PC-9 (cell line): ENCODE data around the gene CD300H. TPM values are rescaled to one million over a fixed set of nuclear protein-coding genes. Genes with fewer than 3 reads are reported as not detected.

Source experiments
- BruUV-seq: library from RNA; stranded (reverse); fragments of 400-500 nt; replicated peaks from 2 replicates; lab custom pipeline; 2021; lab: Mats Ljungman, UMichigan
- CTCF ChIA-PET: fragments of 300-600 bp; sonication (Branson Sonifier 250); formaldehyde crosslinking; loops from one replicate; lab custom pipeline; 2022; ENCODE audit warnings: antibody characterized with exemption; lab: Charles Lee
- POLR2A ChIA-PET: fragments of 300-600 bp; sonication (Branson Sonifier 250); formaldehyde crosslinking; loops from one replicate; lab custom pipeline; 2022; ENCODE audit warnings: antibody characterized with exemption; ENCODE audit not compliant: unreplicated experiment; lab: Charles Lee
- DNase-seq, 2 experiments: peaks; one replicate each; pipeline versions ENCODE4 v3.0.0 to v3.0.0-alpha.2; 2015 to 2022; ENCODE audit warnings: mixed read lengths in 1 of 2
- H2AFZ ChIP-seq: fragments of 200-600 bp; sonication (generic); 2 replicates; pipeline ENCODE4 v1.8.1; 2017; ENCODE audit warnings: antibody characterized with exemption
- H3F3A ChIP-seq: fragments of 200-600 bp; sonication (generic); 2 replicates; pipeline ENCODE4 v1.8.1; 2017; ENCODE audit warnings: antibody characterized with exemption, mild to moderate bottlenecking, low read depth; ENCODE audit not compliant: insufficient read depth
- H3K27ac ChIP-seq: fragments of 200-600 bp; sonication (generic); 2 replicates; pipeline ENCODE4 v1.6.1; 2016; ENCODE audit warnings: mixed run types
- H3K27me3 ChIP-seq: fragments of 200-600 bp; sonication (generic); 2 replicates; pipeline ENCODE4 v1.6.1; 2016; ENCODE audit warnings: low read depth, mixed run types; ENCODE audit not compliant: insufficient read depth
- H3K36me3 ChIP-seq: fragments of 200-600 bp; sonication (generic); 2 replicates; pipeline ENCODE4 v1.6.1; 2016; ENCODE audit warnings: low read depth, mixed run types
- H3K4me1 ChIP-seq: fragments of 200-600 bp; sonication (generic); replicated peaks from 2 replicates; pipeline ENCODE4 v1.6.1; 2016; ENCODE audit warnings: mixed run types; ENCODE audit not compliant: insufficient read depth
- H3K4me2 ChIP-seq: fragments of 200-600 bp; sonication (generic); 2 replicates; pipeline ENCODE4 v1.6.1; 2017; ENCODE audit warnings: mixed run types
- H3K4me3 ChIP-seq: fragments of 200-600 bp; sonication (generic); 2 replicates; pipeline ENCODE4 v1.6.1; 2016; ENCODE audit warnings: mixed run types
- H3K79me2 ChIP-seq: fragments of 200-600 bp; sonication (generic); 2 replicates; pipeline ENCODE4 v1.6.1; 2017; ENCODE audit warnings: low read depth, mixed run types
- H3K9me2 ChIP-seq: fragments of 200-600 bp; sonication (generic); 2 replicates; pipeline ENCODE4 v1.8.1; 2017; ENCODE audit warnings: mild to moderate bottlenecking; ENCODE audit not compliant: insufficient read depth
- H3K9me3 ChIP-seq: fragments of 200-600 bp; sonication (generic); 2 replicates; pipeline ENCODE4 v1.8.1; 2016; ENCODE audit warnings: low read depth; ENCODE audit not compliant: insufficient read depth
- H4K20me1 ChIP-seq: fragments of 200-600 bp; sonication (generic); 2 replicates; pipeline ENCODE4 v1.8.1; 2017; ENCODE audit not compliant: insufficient read depth
- CTCF ChIP-seq: fragments of 200-600 bp; sonication (generic); conservative IDR thresholded peaks from 2 replicates; pipeline ENCODE4 v1.6.1; 2017; ENCODE audit warnings: mixed run types, antibody characterized with exemption, mild to moderate bottlenecking, moderate library complexity
- EZH2 ChIP-seq: fragments of 200-600 bp; sonication (generic); IDR thresholded peaks from 2 replicates; pipeline ENCODE4 v1.8.0; 2017; ENCODE audit warnings: antibody characterized with exemption, low read depth
- intact Hi-C: fragments of 100-400 bp; cut with micrococcal nuclease; formaldehyde crosslinking; loops from one replicate; pipeline ENCODE4 v1.10.0; 2022; ENCODE audit not compliant: unreplicated experiment
- total RNA-seq: library from RNA; stranded (reverse); gene quantifications from 2 replicates; pipeline ENCODE4 v1.2.3, GENCODE V29; 2021

Gene CD300H
- total RNA-seq, 1 experiment from 2014 or later: not detected

GRCh38 chr17:74516561-74517328 lies 50.6 kb downstream of the CD300H start:
- Histone ChIP-seq H3K27ac (no peak overlapping the region), H2AFZ (no peak overlapping the region), H3K9me2 (no peaks in the 10 kb centered on the region), H3K4me3 (no peak overlapping the region), H3K9me3 (0 out of 2 replicates have a peak, but pooled peaks cover 4% of the 10 kb centered on the region), H3K4me2 (no peak overlapping the region), H3K4me1 (no peaks in the 10 kb centered on the region), H3F3A (no peaks in the 10 kb centered on the region), H3K36me3 (no peaks in the 10 kb centered on the region), H3K27me3 (peaks cover 54% of the 10 kb centered on the region), H3K79me2 (no peaks in the 10 kb centered on the region), H4K20me1 (no peaks in the 10 kb centered on the region)
- ChIA-PET POLR2A (no interaction called here), CTCF (no interaction called here)
- intact Hi-C loops: no loop called here
- no peak for DNase-seq
- TF ChIP-seq CTCF (no peak), EZH2 (no peak)
- no TSS peak for BruUV-seq

- Histone ChIP-seq H3K4me2 (no peak overlapping the region), H3K4me3 (no peak overlapping the region), H3K36me3 (no peaks in the 10 kb centered on the region), H3K27ac (no peak overlapping the region), H3K27me3 (peaks cover 47% of the 10 kb centered on the region), H2AFZ (no peak overlapping the region), H3K79me2 (no peaks in the 10 kb centered on the region), H3K9me3 (0 out of 2 replicates have a peak, but pooled peaks cover 4% of the 10 kb centered on the region), H3K9me2 (no peaks in the 10 kb centered on the region), H3F3A (no peaks in the 10 kb centered on the region), H4K20me1 (no peaks in the 10 kb centered on the region), H3K4me1 (no peaks in the 10 kb centered on the region)
- no peak for DNase-seq
- intact Hi-C loops: no loop called here
- ChIA-PET CTCF (no interaction called here), POLR2A (no interaction called here)
- BruUV-seq: no TSS peak
- TF ChIP-seq CTCF (no peak), EZH2 (no peak)
Measured at GRCh38 chr17:74515941-74516340, 51.4 kb downstream of the CD300H start.

- TF ChIP-seq EZH2: no peak
- no peak for TF ChIP-seq CTCF
- H3K4me3 ChIP-seq: no peak overlapping the region
- ChIA-PET POLR2A (no interaction called here), CTCF (no interaction called here)
- H3K9me2 ChIP-seq: no peaks in the 10 kb centered on the region
- H3K27me3 ChIP-seq: peaks cover 35% of the 10 kb centered on the region
- intact Hi-C loops: no loop called here
- no peaks in the 10 kb centered on the region for H4K20me1 ChIP-seq
- peak in 1 of 2 experiments; percentile 11 for DNase-seq
- no peaks in the 10 kb centered on the region for H3K79me2 ChIP-seq
- H2AFZ ChIP-seq: no peak overlapping the region
- no peak overlapping the region for H3K27ac ChIP-seq
- 0 out of 2 replicates have a peak, but pooled peaks cover 4% of the 10 kb centered on the region for H3K9me3 ChIP-seq
- no peaks in the 10 kb centered on the region for H3K4me1 ChIP-seq
- no peaks in the 10 kb centered on the region for H3K36me3 ChIP-seq
- H3F3A ChIP-seq: no peaks in the 10 kb centered on the region
- no TSS peak for BruUV-seq
- H3K4me2 ChIP-seq: no peak overlapping the region
Measured at GRCh38 chr17:74514632-74515334, 52.5 kb downstream of the CD300H start.
